ENCODE data around the gene GRIN3B. TPM values are rescaled to one million over a fixed set of nuclear protein-coding genes. Genes with fewer than 3 reads are reported as not detected.
A peak's percentile ranks its signal among the peaks of the same experiment; 100 is the strongest.
"Not testable (repeated sequence)": the region's sequence is repeated elsewhere in the genome, so short reads cannot be mapped to it uniquely, and the experiment has no call there.

GRIN3B gene
- total and polyA plus RNA-seq, 2 experiments from 2014 or later, result 0.54 TPM; not detected in 1

GRCh38 chr19:954272-954671, 45.9 kb upstream of the GRIN3B start:
- Histone ChIP-seq H3K4me1 (ENCODE audit: insufficient read depth) (peaks cover 18% of the 10 kb centered on the region; the same call in 1 of the 2 replicates), H3K9ac (no peak overlapping the region), H3K27me3 (replicated peaks; ENCODE audit: insufficient read depth) (no peaks in the 10 kb centered on the region), H3K9me2 (ENCODE audit: insufficient read depth) (no peaks in the 10 kb centered on the region), H3K36me3 (ENCODE audit: low read depth) (no peaks in the 10 kb centered on the region), H3F3A (ENCODE audit: insufficient read depth) (no peaks in the 10 kb centered on the region), H3K27ac (no peak overlapping the region), H4K20me1 (ENCODE audit: insufficient read depth) (no peaks in the 10 kb centered on the region), H3K79me2 (ENCODE audit: insufficient read depth) (peaks cover 92% of the 10 kb centered on the region), H2AFZ (no peak overlapping the region), H3K9me3 (ENCODE audit: low read depth) (no peaks in the 10 kb centered on the region), H3K4me2 (ENCODE audit: unreplicated experiment) (no peak overlapping the region), H3K4me3 (no peak overlapping the region)
- in situ Hi-C loops (cut with MboI), result no loop called here
- DNase-seq, result no peak
- WGBS, 2 experiments (ENCODE audit: low coverage in 1 of 2, low lambda C conversion rate in 2 of 2, missing lambda C conversion rate in 2 of 2), result 86% methylated on average over 12 to 14 of the region's 14 CpGs
- TF ChIP-seq EZH2 (IDR thresholded peaks at IDR 0.05; ENCODE audit: insufficient read depth, poor library complexity, severe bottlenecking), result no peak
- no peak for TF ChIP-seq EZH2phosphoT487 (IDR thresholded peaks at IDR 0.05; ENCODE audit: insufficient read depth, low read depth)

GRCh38 chr19:954672-955494, 45.3 kb upstream of the GRIN3B start:
- Histone ChIP-seq H3F3A (ENCODE audit: insufficient read depth) (no peaks in the 10 kb centered on the region), H3K9me2 (ENCODE audit: insufficient read depth) (no peaks in the 10 kb centered on the region), H3K27me3 (replicated peaks; ENCODE audit: insufficient read depth) (no peaks in the 10 kb centered on the region), H3K9ac (no peak overlapping the region), H3K4me3 (no peak overlapping the region), H3K9me3 (ENCODE audit: low read depth) (no peaks in the 10 kb centered on the region), H3K27ac (no peak overlapping the region), H2AFZ (no peak overlapping the region), H3K79me2 (ENCODE audit: insufficient read depth) (peaks cover 92% of the 10 kb centered on the region), H4K20me1 (ENCODE audit: insufficient read depth) (no peaks in the 10 kb centered on the region), H3K4me2 (ENCODE audit: unreplicated experiment) (no peak overlapping the region), H3K36me3 (ENCODE audit: low read depth) (no peaks in the 10 kb centered on the region), H3K4me1 (ENCODE audit: insufficient read depth) (peaks cover 18% of the 10 kb centered on the region; the same call in 1 of the 2 replicates)
- DNase-seq, result no peak
- TF ChIP-seq EZH2 (IDR thresholded peaks at IDR 0.05; ENCODE audit: insufficient read depth, poor library complexity, severe bottlenecking) (no peak), EZH2phosphoT487 (IDR thresholded peaks at IDR 0.05; ENCODE audit: insufficient read depth, low read depth) (no peak)
- WGBS, 2 experiments (ENCODE audit: low coverage in 1 of 2, low lambda C conversion rate in 2 of 2, missing lambda C conversion rate in 2 of 2), result 92 to 95% methylated on average over 22 to 40 of the region's 43 CpGs
- in situ Hi-C loops (cut with MboI), result no loop called here

- no peaks in the 10 kb centered on the region for H3K9me2 ChIP-seq (ENCODE audit: insufficient read depth)
- no peak overlapping the region for H2AFZ ChIP-seq
- 88 to 89% methylated on average over 45 to 54 of the region's 55 CpGs for WGBS, 2 experiments (ENCODE audit: low coverage in 1 of 2, low lambda C conversion rate in 2 of 2, missing lambda C conversion rate in 2 of 2)
- peaks cover 94% of the 10 kb centered on the region for H3K79me2 ChIP-seq (ENCODE audit: insufficient read depth)
- H3K36me3 ChIP-seq (ENCODE audit: low read depth), result no peaks in the 10 kb centered on the region
- no peak overlapping the region for H3K4me3 ChIP-seq
- no peak overlapping the region for H3K9ac ChIP-seq
- no peak overlapping the region for H3K27ac ChIP-seq
- H3K27me3 ChIP-seq (replicated peaks; ENCODE audit: insufficient read depth), result no peaks in the 10 kb centered on the region
- no peaks in the 10 kb centered on the region for H3F3A ChIP-seq (ENCODE audit: insufficient read depth)
- in situ Hi-C loops (cut with MboI), result no loop called here
- no peaks in the 10 kb centered on the region for H3K9me3 ChIP-seq (ENCODE audit: low read depth)
- DNase-seq, result no peak
- no peaks in the 10 kb centered on the region for H4K20me1 ChIP-seq (ENCODE audit: insufficient read depth)
- H3K4me2 ChIP-seq (ENCODE audit: unreplicated experiment), result no peak overlapping the region
- H3K4me1 ChIP-seq (ENCODE audit: insufficient read depth), result peaks cover 18% of the 10 kb centered on the region; the same call in 1 of the 2 replicates
- TF ChIP-seq EZH2 (IDR thresholded peaks at IDR 0.05; ENCODE audit: insufficient read depth, poor library complexity, severe bottlenecking), result no peak
Measured at GRCh38 chr19:955803-956765, 44.1 kb upstream of the GRIN3B start.

GRCh38 chr19:956766-957440, 43.3 kb upstream of the GRIN3B start:
- Histone ChIP-seq H3K4me2 (ENCODE audit: unreplicated experiment) (no peak overlapping the region), H3F3A (ENCODE audit: insufficient read depth) (no peaks in the 10 kb centered on the region), H3K9ac (no peak overlapping the region), H4K20me1 (ENCODE audit: insufficient read depth) (no peaks in the 10 kb centered on the region), H3K27me3 (replicated peaks; ENCODE audit: insufficient read depth) (no peaks in the 10 kb centered on the region), H3K36me3 (ENCODE audit: low read depth) (no peaks in the 10 kb centered on the region), H3K9me3 (ENCODE audit: low read depth) (no peaks in the 10 kb centered on the region), H2AFZ (no peak overlapping the region), H3K4me1 (ENCODE audit: insufficient read depth) (peaks cover 11% of the 10 kb centered on the region; the same call in 1 of the 2 replicates), H3K27ac (no peak overlapping the region), H3K79me2 (ENCODE audit: insufficient read depth) (peaks cover 89% of the 10 kb centered on the region), H3K4me3 (no peak overlapping the region), H3K9me2 (ENCODE audit: insufficient read depth) (no peaks in the 10 kb centered on the region)
- in situ Hi-C loops (cut with MboI), result no loop called here
- TF ChIP-seq EZH2 (IDR thresholded peaks at IDR 0.05; ENCODE audit: insufficient read depth, poor library complexity, severe bottlenecking) (no peak), EZH2phosphoT487 (IDR thresholded peaks at IDR 0.05; ENCODE audit: insufficient read depth, low read depth) (no peak)
- 51 to 52% methylated on average over 18 to 26 of the region's 27 CpGs for WGBS, 2 experiments (ENCODE audit: low coverage in 1 of 2, low lambda C conversion rate in 2 of 2, missing lambda C conversion rate in 2 of 2)
- peak; percentile 52 for DNase-seq

GRCh38 chr19:957578-957977, 42.6 kb upstream of the GRIN3B start:
- H3K9ac ChIP-seq; H3K27ac ChIP-seq; H3K9me3 ChIP-seq (ENCODE audit: low read depth); H3K27me3 ChIP-seq (replicated peaks; ENCODE audit: insufficient read depth); H2AFZ ChIP-seq; H3K4me2 ChIP-seq (ENCODE audit: unreplicated experiment); DNase-seq; in situ Hi-C loops (cut with MboI); H4K20me1 ChIP-seq (ENCODE audit: insufficient read depth); H3K4me3 ChIP-seq; H3K9me2 ChIP-seq (ENCODE audit: insufficient read depth); H3F3A ChIP-seq (ENCODE audit: insufficient read depth); H3K36me3 ChIP-seq (ENCODE audit: low read depth): not testable (repeated sequence)
- 93 to 97% methylated on average over 9 of the region's 9 CpGs for WGBS, 2 experiments (ENCODE audit: low coverage in 1 of 2, low lambda C conversion rate in 2 of 2, missing lambda C conversion rate in 2 of 2)
- H3K79me2 ChIP-seq (ENCODE audit: insufficient read depth), result peaks cover 87% of the 10 kb centered on the region
- peaks cover 12% of the 10 kb centered on the region; the same call in 1 of the 2 replicates for H3K4me1 ChIP-seq (ENCODE audit: insufficient read depth)
